GM10266 (cell line): ENCODE measurements around the gene SGF29.
"Not testable (repeated sequence)": the region's sequence is repeated elsewhere in the genome, so short reads cannot be mapped to it uniquely, and the experiment has no call there.

Experiments
- DNase-seq: peaks from one replicate; pipeline ENCODE4 v3.0.0; 2012; ENCODE audit errors: extremely low spot score
- CTCF ChIP-seq: IDR thresholded peaks from 2 replicates; pipeline ENCODE4 v1.5.1; 2012; ENCODE audit warnings: mild to moderate bottlenecking, low read depth; ENCODE audit not compliant: control insufficient read depth, insufficient read depth; ENCODE audit errors: missing control alignments

The SGF29 gene

GRCh38 chr16:28602529-28602928 is 48.8 kb downstream of the SGF29 start:
- peak; percentile 63 for DNase-seq
- no peak for TF ChIP-seq CTCF

GRCh38 chr16:28603381-28604185 is 49.9 kb downstream of the SGF29 start:
- DNase-seq, result peak; percentile 35
- TF ChIP-seq CTCF, result no peak

GRCh38 chr16:28604186-28604565 is 50.5 kb downstream of the SGF29 start:
- DNase-seq, result no peak
- TF ChIP-seq CTCF, result no peak

- DNase-seq, result no peak
- no peak for TF ChIP-seq CTCF
Observed at GRCh38 chr16:28606291-28607115, 52.8 kb downstream of the SGF29 start.

GRCh38 chr16:28607116-28607623 is 53.5 kb downstream of the SGF29 start:
- TF ChIP-seq CTCF, result no peak
- DNase-seq, result no peak

- not testable (repeated sequence) for DNase-seq
Observed at GRCh38 chr16:28607681-28608495, 54.2 kb downstream of the SGF29 start.

GRCh38 chr16:28608496-28608808 is 54.7 kb downstream of the SGF29 start:
- DNase-seq, result not testable (repeated sequence)

- DNase-seq, result not testable (repeated sequence)
Observed at GRCh38 chr16:28608867-28609596, 55.3 kb downstream of the SGF29 start.
